BJ (cell line): ENCODE results near the gene GON7. TPM values are rescaled to one million over a fixed set of nuclear protein-coding genes. Genes with fewer than 3 reads are reported as not detected.
"Not testable (repeated sequence)": the region's sequence is repeated elsewhere in the genome, so short reads cannot be mapped to it uniquely, and the experiment has no call there.

Source experiments
- CTCF ChIA-PET: fragments of 350-600 bp; formaldehyde crosslinking; extraction: SDS; loops from one replicate; lab custom pipeline; 2021; ENCODE audit warnings: antibody characterized with exemption, inconsistent platforms; lab: Yijun Ruan, JAX
- POLR2A ChIA-PET: fragments of 300-600 bp; sonication (Branson Sonifier 250); formaldehyde crosslinking; extraction: SDS; loops from one replicate; lab custom pipeline; 2021; ENCODE audit warnings: antibody characterized with exemption; lab: Charles Lee
- DNase-seq: peaks from one replicate; pipeline ENCODE4 v3.0.0-alpha.2; 2011; ENCODE audit warnings: low read depth
- H3K27me3 ChIP-seq: 2 replicates; pipeline ENCODE4 v1.6.0; 2011; ENCODE audit warnings: low read length; ENCODE audit not compliant: control insufficient read depth, insufficient read depth
- H3K36me3 ChIP-seq: 2 replicates; pipeline ENCODE4 v1.5.1; 2011; ENCODE audit warnings: low read length; ENCODE audit not compliant: control insufficient read depth, insufficient read depth
- H3K4me3 ChIP-seq: 2 replicates; pipeline ENCODE4 v1.5.1; 2011; ENCODE audit warnings: low read depth, mild to moderate bottlenecking, control low read depth, low read length
- CTCF ChIP-seq: IDR thresholded peaks from 2 replicates; pipeline ENCODE4 v1.5.1; 2011; ENCODE audit warnings: low read depth, mild to moderate bottlenecking, control low read depth, inconsistent platforms, low read length, moderate library complexity; ENCODE audit not compliant: insufficient read depth
- polyA plus RNA-seq: library from polyadenylated mRNA; depleted of rRNA; stranded (reverse); fragments of >200 nt; gene quantifications from 2 replicates; pipeline ENCODE4 v1.2.3, GENCODE V29; 2011

GON7 gene
- polyA plus RNA-seq, 1 experiment = 4.5 TPM

GRCh38 chr14:93171376-93171775, 35.5 kb downstream of the GON7 start:
- no peak for DNase-seq
- Histone ChIP-seq H3K36me3 (no peaks in the 10 kb centered on the region), H3K27me3 (peaks cover 3% of the 10 kb centered on the region; the same call in 1 of the 2 replicates), H3K4me3 (no peak overlapping the region)
- CTCF ChIA-PET = interaction anchor here (1.5 kb wide), 1 partner anchor 11 kb away, joined by 3 read pairs; no protein-coding TSS in a partner anchor
- POLR2A ChIA-PET = no interaction called here
- no peak for TF ChIP-seq CTCF

- CTCF ChIA-PET = interaction anchor here (1.5 to 1.9 kb wide), 2 partner anchors 7 to 57 kb away, joined by 4 to 7 read pairs; no protein-coding TSS in a partner anchor
- POLR2A ChIA-PET, H3K27me3 ChIP-seq, H3K36me3 ChIP-seq, H3K4me3 ChIP-seq, DNase-seq: not testable (repeated sequence)
Measured at GRCh38 chr14:93170141-93170540, 36.7 kb downstream of the GON7 start.

GRCh38 chr14:93169619-93170018, 37.2 kb downstream of the GON7 start:
- POLR2A ChIA-PET, H3K27me3 ChIP-seq, H3K4me3 ChIP-seq, H3K36me3 ChIP-seq, DNase-seq: not testable (repeated sequence)
- CTCF ChIA-PET = interaction anchor here (1.5 to 1.9 kb wide), 2 partner anchors 8 to 57 kb away, joined by 4 to 7 read pairs; no protein-coding TSS in a partner anchor

- POLR2A ChIA-PET, H3K27me3 ChIP-seq, H3K4me3 ChIP-seq, DNase-seq, H3K36me3 ChIP-seq: not testable (repeated sequence)
- CTCF ChIA-PET = interaction anchor here (1.2 to 1.9 kb wide), 4 partner anchors 9 to 56 kb away, joined by 4 to 7 read pairs (median 6); no protein-coding TSS in a partner anchor
Measured at GRCh38 chr14:93168610-93169009, 38.3 kb downstream of the GON7 start.

- H3K27me3 ChIP-seq, H3K4me3 ChIP-seq, POLR2A ChIA-PET, DNase-seq, H3K36me3 ChIP-seq: not testable (repeated sequence)
- CTCF ChIA-PET = interaction anchor here (1.2 kb wide), 1 partner anchor 13 kb away, joined by 5 read pairs; no protein-coding TSS in a partner anchor
Measured at GRCh38 chr14:93165271-93166265, 41.3 kb downstream of the GON7 start.

- Histone ChIP-seq H3K27me3 (no peaks in the 10 kb centered on the region), H3K4me3 (no peak overlapping the region), H3K36me3 (no peaks in the 10 kb centered on the region)
- no peak for TF ChIP-seq CTCF
- no peak for DNase-seq
- ChIA-PET CTCF (no interaction called here), POLR2A (no interaction called here)
Measured at GRCh38 chr14:93163564-93163963, 43.3 kb downstream of the GON7 start.

- Histone ChIP-seq H3K4me3 (no peak overlapping the region), H3K27me3 (no peaks in the 10 kb centered on the region), H3K36me3 (no peaks in the 10 kb centered on the region)
- ChIA-PET CTCF (interaction anchor here (1.0 to 2.1 kb wide), 4 partner anchors 10 to 215 kb away, joined by 3 to 8 read pairs (median 6); no protein-coding TSS in a partner anchor), POLR2A (no interaction called here)
- TF ChIP-seq CTCF = no peak
- no peak for DNase-seq
Measured at GRCh38 chr14:93161411-93161940, 45.4 kb downstream of the GON7 start.
